ENCODE measurements around the gene IL25. TPM values are rescaled to one million over a fixed set of nuclear protein-coding genes. Genes with fewer than 3 reads are reported as not detected.

IL25 gene
- total RNA-seq, 1 experiment from 2014 or later: not detected

GRCh38 chr14:23377198-23377550, 4.6 kb downstream of the IL25 start:
- no TSS peak for BruUV-seq (replicated peaks)
- in situ Hi-C loops (cut with HindIII; ENCODE audit: low pct_unique_long_range_greater_than_20kb, low sequenced_read_pairs): no loop called here
- Histone ChIP-seq H3K9me3 (ENCODE audit: control insufficient read depth, insufficient read depth, low read depth, low read length) (no peaks in the 10 kb centered on the region), H3K27ac (ENCODE audit: low read length) (no peak overlapping the region), H3K36me3 (ENCODE audit: control insufficient read depth, insufficient read depth, low read length) (no peaks in the 10 kb centered on the region), H3K4me3 (ENCODE audit: low read depth in 2 of 2, low read length in 2 of 2) (no peak overlapping the region), H3K27me3 (ENCODE audit: control insufficient read depth, insufficient read depth, low read length) (no peaks in the 10 kb centered on the region), H3K4me1 (ENCODE audit: control insufficient read depth, insufficient read depth, low read length) (no peaks in the 10 kb centered on the region)
- intact Hi-C loops (cut with micrococcal nuclease; ENCODE audit: unreplicated experiment): no loop called here
- ATAC-seq: no peak
- no peak for DNase-seq (ENCODE audit: low read depth, low spot score)
- ChIA-PET CTCF (interaction anchor here (0.6 to 0.9 kb wide), 2 partner anchors 52 to 100 kb away, joined by 5 to 8 read pairs; no protein-coding TSS in a partner anchor), POLR2A (no interaction called here)
- TF ChIP-seq POLR2AphosphoS5 (IDR thresholded peaks at IDR 0.05; ENCODE audit: low read depth, low read length): no peak
- TF ChIP-seq SIN3A (IDR thresholded peaks at IDR 0.05; ENCODE audit: borderline replicate concordance, insufficient read depth, low read depth, low read length): no peak
- TF ChIP-seq, protein P1, sequence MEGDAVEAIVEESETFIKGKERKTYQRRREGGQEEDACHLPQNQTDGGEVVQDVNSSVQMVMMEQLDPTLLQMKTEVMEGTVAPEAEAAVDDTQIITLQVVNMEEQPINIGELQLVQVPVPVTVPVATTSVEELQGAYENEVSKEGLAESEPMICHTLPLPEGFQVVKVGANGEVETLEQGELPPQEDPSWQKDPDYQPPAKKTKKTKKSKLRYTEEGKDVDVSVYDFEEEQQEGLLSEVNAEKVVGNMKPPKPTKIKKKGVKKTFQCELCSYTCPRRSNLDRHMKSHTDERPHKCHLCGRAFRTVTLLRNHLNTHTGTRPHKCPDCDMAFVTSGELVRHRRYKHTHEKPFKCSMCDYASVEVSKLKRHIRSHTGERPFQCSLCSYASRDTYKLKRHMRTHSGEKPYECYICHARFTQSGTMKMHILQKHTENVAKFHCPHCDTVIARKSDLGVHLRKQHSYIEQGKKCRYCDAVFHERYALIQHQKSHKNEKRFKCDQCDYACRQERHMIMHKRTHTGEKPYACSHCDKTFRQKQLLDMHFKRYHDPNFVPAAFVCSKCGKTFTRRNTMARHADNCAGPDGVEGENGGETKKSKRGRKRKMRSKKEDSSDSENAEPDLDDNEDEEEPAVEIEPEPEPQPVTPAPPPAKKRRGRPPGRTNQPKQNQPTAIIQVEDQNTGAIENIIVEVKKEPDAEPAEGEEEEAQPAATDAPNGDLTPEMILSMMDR (IDR thresholded peaks at IDR 0.05): no peak
- TF ChIP-seq TCF7L2 (IDR thresholded peaks at IDR 0.05; ENCODE audit: low read depth, low read length): no peak
- TF ChIP-seq REST (IDR thresholded peaks at IDR 0.05; ENCODE audit: insufficient read depth in 1 of 2, low read depth in 2 of 2, low read length in 1 of 2): no peak

- no peak for ATAC-seq
Observed at GRCh38 chr14:23377573-23378563, 5.3 kb downstream of the IL25 start.

More at GRCh38 chr14:23377573-23378563, 5.3 kb downstream of the IL25 start:
- intact Hi-C loops (cut with micrococcal nuclease; ENCODE audit: unreplicated experiment) (no loop called here), in situ Hi-C loops (cut with HindIII; ENCODE audit: low pct_unique_long_range_greater_than_20kb, low sequenced_read_pairs) (no loop called here)
- Histone ChIP-seq H3K4me3 (ENCODE audit: low read depth in 2 of 2, low read length in 2 of 2) (no peak overlapping the region), H3K27ac (ENCODE audit: low read length) (no peak overlapping the region), H3K4me1 (ENCODE audit: control insufficient read depth, insufficient read depth, low read length) (no peaks in the 10 kb centered on the region), H3K9me3 (ENCODE audit: control insufficient read depth, insufficient read depth, low read depth, low read length) (no peaks in the 10 kb centered on the region), H3K27me3 (ENCODE audit: control insufficient read depth, insufficient read depth, low read length) (no peaks in the 10 kb centered on the region), H3K36me3 (ENCODE audit: control insufficient read depth, insufficient read depth, low read length) (no peaks in the 10 kb centered on the region)
- TF ChIP-seq, protein P1 (IDR thresholded peaks at IDR 0.05): no peak
- TF ChIP-seq SIN3A (IDR thresholded peaks at IDR 0.05; ENCODE audit: borderline replicate concordance, insufficient read depth, low read depth, low read length) (no peak), TCF7L2 (IDR thresholded peaks at IDR 0.05; ENCODE audit: low read depth, low read length) (no peak), REST (IDR thresholded peaks at IDR 0.05; ENCODE audit: insufficient read depth in 1 of 2, low read depth in 2 of 2, low read length in 1 of 2) (no peak), POLR2AphosphoS5 (IDR thresholded peaks at IDR 0.05; ENCODE audit: low read depth, low read length) (no peak)
- DNase-seq (ENCODE audit: low read depth, low spot score): no peak
- ChIA-PET CTCF (interaction anchor here (0.5 to 0.9 kb wide), 3 partner anchors 53 to 111 kb away, joined by 3 to 8 read pairs (median 5); no protein-coding TSS in a partner anchor), POLR2A (no interaction called here)
- no TSS peak for BruUV-seq (replicated peaks)
